HEK293T (cell line): Measurements from ENCODE around the gene KCNG3.
A peak's percentile ranks its signal among the peaks of the same experiment; 100 is the strongest.

Experiments
- CTCF ChIA-PET: fragments of 350-600 bp; formaldehyde crosslinking; extraction: SDS; loops from one replicate; lab custom pipeline; 2021; ENCODE audit warnings: antibody characterized with exemption, inconsistent platforms; lab: Yijun Ruan, JAX
- POLR2A ChIA-PET: fragments of 350-600 bp; formaldehyde crosslinking; extraction: SDS; loops from one replicate; lab custom pipeline; 2020; ENCODE audit warnings: antibody characterized with exemption, inconsistent platforms; lab: Yijun Ruan, JAX
- DNase-seq: peaks from one replicate; pipeline ENCODE4 v3.0.0; 2012; ENCODE audit warnings: mixed read lengths; ENCODE audit errors: extremely low spot score
- ARNT ChIP-seq: fragments of 450-650 bp; IDR thresholded peaks from 2 replicates; pipeline ENCODE4 v1.6.1; 2017; ENCODE audit warnings: mild to moderate bottlenecking
- BHLHE40 ChIP-seq: fragments of 450-650 bp; IDR thresholded peaks from 2 replicates; pipeline ENCODE4 v1.6.1; 2016; ENCODE audit warnings: mild to moderate bottlenecking, moderate library complexity, borderline replicate concordance
- CTBP1 ChIP-seq: fragments of 450-650 bp; IDR thresholded peaks from 2 replicates; pipeline ENCODE4 v1.6.1; 2016; ENCODE audit warnings: borderline replicate concordance
- ELF4 ChIP-seq: fragments of 450-650 bp; IDR thresholded peaks from 2 replicates; pipeline ENCODE4 v1.6.1; 2017; ENCODE audit warnings: antibody characterized with exemption
- FOXA1 ChIP-seq: fragments of 450-650 bp; IDR thresholded peaks from 2 replicates; pipeline ENCODE4 v1.6.1; 2016; ENCODE audit warnings: mild to moderate bottlenecking
- FOXK2 ChIP-seq: fragments of 450-650 bp; IDR thresholded peaks from 2 replicates; pipeline ENCODE4 v1.6.1; 2016; ENCODE audit warnings: mild to moderate bottlenecking
- FOXM1 ChIP-seq: fragments of 450-650 bp; IDR thresholded peaks from 2 replicates; pipeline ENCODE4 v1.6.1; 2017; ENCODE audit warnings: mild to moderate bottlenecking, borderline replicate concordance
- HDGF ChIP-seq: fragments of 450-650 bp; IDR thresholded peaks from 2 replicates; pipeline ENCODE4 v1.6.1; 2017; ENCODE audit warnings: antibody characterized with exemption, borderline replicate concordance
- L3MBTL2 ChIP-seq: fragments of 450-650 bp; conservative IDR thresholded peaks from 2 replicates; pipeline ENCODE4 v1.6.1; 2016; ENCODE audit warnings: mild to moderate bottlenecking
- LEF1 ChIP-seq: fragments of 450-650 bp; IDR thresholded peaks from 2 replicates; pipeline ENCODE4 v1.6.1; 2017; ENCODE audit warnings: mild to moderate bottlenecking, borderline replicate concordance
- NFRKB ChIP-seq: fragments of 450-650 bp; IDR thresholded peaks from 2 replicates; pipeline ENCODE4 v1.6.1; 2016; ENCODE audit warnings: mild to moderate bottlenecking, moderate library complexity
- PKNOX1 ChIP-seq: fragments of 450-650 bp; IDR thresholded peaks from 2 replicates; pipeline ENCODE4 v1.6.1; 2016
- SP1 ChIP-seq: fragments of 450-650 bp; IDR thresholded peaks from 2 replicates; pipeline ENCODE4 v1.6.1; 2017
- SUZ12 ChIP-seq: fragments of 450-650 bp; IDR thresholded peaks from 2 replicates; pipeline ENCODE4 v1.6.1; 2016; ENCODE audit warnings: mild to moderate bottlenecking
- TARDBP ChIP-seq: fragments of 450-650 bp; IDR thresholded peaks from 2 replicates; pipeline ENCODE4 v1.6.1; 2016
- ZNF384 ChIP-seq: fragments of 450-650 bp; IDR thresholded peaks from 2 replicates; pipeline ENCODE4 v1.6.1; 2016

The KCNG3 gene

DNA sequence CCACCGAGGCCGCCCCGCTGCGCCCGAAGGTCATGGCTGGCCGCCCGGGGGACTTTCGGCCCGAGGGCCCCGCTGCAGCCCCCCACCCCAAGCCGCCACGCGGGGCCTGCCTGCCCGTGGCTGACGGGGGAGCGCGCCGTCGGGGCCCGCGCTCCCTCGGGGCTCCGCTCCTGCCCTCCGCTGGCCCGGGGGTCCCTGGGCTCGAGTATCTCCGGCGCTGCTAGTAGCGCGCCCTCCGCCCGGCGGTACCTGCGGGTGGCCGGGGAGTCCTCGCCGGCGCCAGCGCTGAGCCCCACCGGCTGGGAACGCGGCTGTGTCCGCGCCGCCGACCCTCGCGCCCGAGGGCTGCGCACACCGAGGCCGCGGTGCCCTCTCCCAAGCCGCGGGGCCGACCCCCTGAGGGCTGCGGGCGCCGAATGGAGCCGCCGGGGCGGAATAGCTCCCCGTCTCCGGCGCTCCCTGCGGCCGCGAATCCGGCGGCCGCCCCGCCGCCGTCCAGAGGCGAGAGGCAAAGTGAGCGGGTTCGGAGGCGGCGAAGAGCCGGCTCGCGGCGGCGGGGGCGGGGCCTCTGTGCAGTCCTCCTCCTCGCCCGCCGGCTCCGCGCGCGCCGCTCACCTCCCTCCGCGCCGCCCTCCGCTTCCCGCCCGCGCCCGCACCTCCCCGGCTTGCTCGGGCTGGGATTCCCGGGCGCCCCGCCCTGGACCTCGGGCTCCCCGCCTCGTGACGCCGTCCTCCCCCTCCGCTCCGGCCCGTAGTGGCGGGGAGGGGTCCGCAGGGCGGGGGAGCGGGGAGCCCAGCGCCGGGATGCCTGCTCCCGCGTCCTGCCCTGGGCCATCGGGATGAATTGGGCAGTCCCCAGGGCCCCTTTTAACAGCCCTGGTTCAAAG is at the start of gene KCNG3:
KCNG3 (minus strand) TSS at position 515 of the 887 bp plus-strand sequence; CDS start at position 34, 481 bp downstream.
- ChIA-PET POLR2A (no interaction called here), CTCF (no interaction called here)
- TF ChIP-seq ARNT = no peak
- DNase-seq = peak; percentile 83

- TF ChIP-seq CTBP1 (no peak), ZNF384 (no peak), L3MBTL2 (no peak), ELF4 (no peak), FOXA1 (no peak), SP1 (no peak), FOXK2 (no peak), PKNOX1 (no peak), BHLHE40 (no peak), FOXM1 (no peak), ARNT (no peak), SUZ12 (no peak)
- POLR2A ChIA-PET = no interaction called here
- CTCF ChIA-PET = no interaction called here
- no peak for DNase-seq
These were observed 49.1 kb upstream of the KCNG3 start for GRCh38 chr2:42542871-42543270.

- POLR2A ChIA-PET = no interaction called here
- TF ChIP-seq ELF4 = no peak
- no peak for TF ChIP-seq SP1
- TF ChIP-seq FOXM1 = no peak
- no peak for TF ChIP-seq ZNF384
- no peak for TF ChIP-seq TARDBP
- CTCF ChIA-PET = no interaction called here
- no peak for DNase-seq
These were observed 43.7 kb upstream of the KCNG3 start for GRCh38 chr2:42537493-42537892.

DNA sequence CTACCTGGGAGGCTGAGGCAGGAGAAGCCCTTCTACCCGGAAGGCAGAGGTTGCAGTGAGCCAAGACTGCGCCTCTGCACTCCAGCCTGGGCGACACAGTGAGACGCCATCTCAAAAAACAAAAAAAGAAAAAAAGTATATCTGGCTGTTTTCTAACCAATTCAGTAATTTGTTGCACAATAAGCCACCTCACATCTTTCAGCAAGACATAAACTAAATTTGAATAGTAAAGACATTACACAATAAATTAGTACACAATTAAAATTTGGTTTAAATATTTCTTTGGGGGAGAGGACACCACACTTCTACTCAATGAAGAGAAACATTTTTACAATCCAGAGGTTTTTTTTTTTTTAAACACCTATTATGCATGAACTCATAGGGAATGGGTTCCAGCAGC is 38.6 kb upstream of the KCNG3 start:
- POLR2A ChIA-PET = no interaction called here
- CTCF ChIA-PET = no interaction called here
- no peak for DNase-seq
- TF ChIP-seq PKNOX1 = no peak
- no peak for TF ChIP-seq TARDBP
- no peak for TF ChIP-seq FOXA1
- TF ChIP-seq ZNF384 = no peak
- TF ChIP-seq ARNT = no peak
- no peak for TF ChIP-seq L3MBTL2
- TF ChIP-seq FOXM1 = no peak
- no peak for TF ChIP-seq LEF1
- no peak for TF ChIP-seq BHLHE40
- no peak for TF ChIP-seq NFRKB
- TF ChIP-seq SP1 = no peak
- no peak for TF ChIP-seq SUZ12
- no peak for TF ChIP-seq ELF4
- no peak for TF ChIP-seq HDGF
- TF ChIP-seq FOXK2 = no peak
- no peak for TF ChIP-seq CTBP1

- POLR2A ChIA-PET = no interaction called here
- CTCF ChIA-PET = interaction anchor here (0.5 kb wide), 1 partner anchor 79 kb away, joined by 3 read pairs; no protein-coding TSS in a partner anchor
- no peak for TF ChIP-seq FOXK2
- no peak for TF ChIP-seq LEF1
- no peak for TF ChIP-seq PKNOX1
- no peak for TF ChIP-seq BHLHE40
- TF ChIP-seq CTBP1 = no peak
- no peak for DNase-seq
These were observed 29.6 kb upstream of the KCNG3 start for GRCh38 chr2:42523341-42523740.

DNA sequence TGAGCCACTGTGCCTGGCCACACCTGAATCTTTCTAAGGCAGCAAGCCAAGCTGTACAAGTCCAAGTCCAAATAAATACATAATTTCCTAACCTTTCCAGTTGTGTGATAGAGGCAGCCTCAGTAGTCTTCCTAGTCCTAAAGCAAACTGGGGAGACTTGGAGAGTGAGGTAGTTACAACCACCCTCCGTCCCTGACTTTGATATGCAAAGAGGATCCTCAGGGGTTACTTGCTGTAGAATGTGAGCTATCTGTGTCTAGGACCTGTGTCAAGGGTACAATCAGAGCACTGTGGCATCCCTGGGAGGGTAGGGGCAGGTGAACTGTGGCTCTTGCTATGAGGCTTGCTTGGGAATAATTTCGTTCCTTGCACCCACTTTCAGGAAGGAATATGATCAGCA is 28.3 kb upstream of the KCNG3 start:
- POLR2A ChIA-PET = no interaction called here
- no peak for DNase-seq
- CTCF ChIA-PET = no interaction called here
- TF ChIP-seq HDGF (no peak), CTBP1 (no peak), ARNT (no peak), PKNOX1 (no peak), FOXK2 (no peak), TARDBP (no peak), FOXA1 (no peak), L3MBTL2 (no peak), FOXM1 (no peak), ZNF384 (no peak), BHLHE40 (no peak), SUZ12 (no peak), NFRKB (no peak), LEF1 (no peak), ELF4 (no peak), SP1 (no peak)
